GM23338 (cell line): Measurements from ENCODE around the gene WBP2. TPM values are rescaled to one million over a fixed set of nuclear protein-coding genes. Genes with fewer than 3 reads are reported as not detected.

Experiments
- ATAC-seq: fragments of 200-7000 bp; cut with Tn5 transposase; 3 replicates; pipeline ENCODE4 v1.9.1; 2020
- DNase-seq: peaks from one replicate; pipeline ENCODE4 v3.0.0-alpha.2; 2015; ENCODE audit warnings: low spot score
- H2AFZ ChIP-seq: fragments of 200-600 bp; sonication (generic); 2 replicates; pipeline ENCODE4 v1.8.0; 2016; ENCODE audit warnings: antibody characterized with exemption, mild to moderate bottlenecking, moderate library complexity
- H3F3A ChIP-seq: fragments of 200-600 bp; sonication (generic); replicated peaks from 2 replicates; pipeline ENCODE4 v1.8.0; 2017; ENCODE audit warnings: antibody characterized with exemption, mixed run types, low read depth
- H3K27ac ChIP-seq: fragments of 200-600 bp; sonication (generic); 2 replicates; pipeline ENCODE4 v1.6.1; 2016; ENCODE audit warnings: low read depth
- H3K27me3 ChIP-seq: fragments of 200-600 bp; sonication (generic); 2 replicates; pipeline ENCODE4 v1.8.0; 2016; ENCODE audit warnings: mild to moderate bottlenecking, mixed run types, moderate library complexity; ENCODE audit not compliant: insufficient read depth
- H3K36me3 ChIP-seq: fragments of 200-600 bp; sonication (generic); 2 replicates; pipeline ENCODE4 v1.8.0; 2016; ENCODE audit warnings: mild to moderate bottlenecking; ENCODE audit not compliant: insufficient read depth
- H3K4me1 ChIP-seq: fragments of 200-600 bp; sonication (generic); 2 replicates; pipeline ENCODE4 v1.8.0; 2016; ENCODE audit warnings: mild to moderate bottlenecking, moderate library complexity; ENCODE audit not compliant: insufficient read depth
- H3K4me2 ChIP-seq: fragments of 200-600 bp; sonication (generic); 2 replicates; pipeline ENCODE4 v1.7.1; 2017; ENCODE audit warnings: mixed run types
- H3K4me3 ChIP-seq: fragments of 200-600 bp; sonication (generic); 2 replicates; pipeline ENCODE4 v1.6.1; 2016; ENCODE audit warnings: mixed run types
- H3K79me2 ChIP-seq: fragments of 200-600 bp; sonication (generic); replicated peaks from 2 replicates; pipeline ENCODE4 v1.8.0; 2017; ENCODE audit warnings: mild to moderate bottlenecking; ENCODE audit not compliant: insufficient read depth
- H3K9me2 ChIP-seq: fragments of 200-600 bp; sonication (generic); 2 replicates; pipeline ENCODE4 v1.8.0; 2017; ENCODE audit not compliant: insufficient read depth
- H4K20me1 ChIP-seq: fragments of 200-600 bp; sonication (generic); replicated peaks from 2 replicates; pipeline ENCODE4 v1.8.0; 2017; ENCODE audit warnings: mild to moderate bottlenecking; ENCODE audit not compliant: insufficient read depth
- H3K27ac Mint-ChIP-seq: 2 replicates; pipeline ENCODE4 v1.8.0; 2020; ENCODE audit warnings: inconsistent platforms, mild to moderate bottlenecking, moderate library complexity, mixed read lengths
- H3K27me3 Mint-ChIP-seq: 3 replicates; pipeline ENCODE4 v1.8.0; 2022; ENCODE audit warnings: low read depth, mild to moderate bottlenecking, moderate library complexity, mixed read lengths, inconsistent platforms; ENCODE audit not compliant: insufficient read depth, poor library complexity
- H3K36me3 Mint-ChIP-seq: 3 replicates; pipeline ENCODE4 v1.8.0; 2021; ENCODE audit warnings: low read depth, mild to moderate bottlenecking, inconsistent platforms, moderate library complexity, mixed read lengths
- H3K4me1 Mint-ChIP-seq: 3 replicates; pipeline ENCODE4 v1.8.0; 2020; ENCODE audit warnings: mild to moderate bottlenecking, inconsistent platforms, mixed read lengths
- H3K4me3 Mint-ChIP-seq: 3 replicates; pipeline ENCODE4 v1.8.0; 2021; ENCODE audit warnings: moderate library complexity, mild to moderate bottlenecking, inconsistent platforms, mixed read lengths
- H3K9me3 Mint-ChIP-seq: 3 replicates; pipeline ENCODE4 v1.8.0; 2020; ENCODE audit warnings: moderate library complexity, mild to moderate bottlenecking, inconsistent platforms, mixed read lengths
- CREB1 ChIP-seq: fragments of 250-450 bp; sonication (Bioruptor Pico); IDR thresholded peaks from 2 replicates; pipeline ENCODE4 v1.5.0; 2020; ENCODE audit warnings: low read depth, mild to moderate bottlenecking, moderate library complexity
- ETS1 ChIP-seq: IDR thresholded peaks from 2 replicates; pipeline ENCODE4 v1.6.1; 2016; ENCODE audit warnings: antibody characterized with exemption
- EZH2 ChIP-seq: fragments of 200-600 bp; sonication (generic); IDR thresholded peaks from one replicate; pipeline ENCODE4 v1.8.0; 2017; ENCODE audit warnings: antibody characterized with exemption, mild to moderate bottlenecking, low read depth; ENCODE audit not compliant: unreplicated experiment
- EZH2phosphoT487 ChIP-seq: fragments of 200-600 bp; sonication (generic); IDR thresholded peaks from one replicate; pipeline ENCODE4 v1.8.1; 2018; ENCODE audit warnings: antibody characterized with exemption; ENCODE audit not compliant: unreplicated experiment
- NANOG ChIP-seq: IDR thresholded peaks from 2 replicates; pipeline ENCODE4 v1.6.1; 2016; ENCODE audit warnings: antibody characterized with exemption, borderline replicate concordance
- POLR2AphosphoS5 ChIP-seq: IDR thresholded peaks from 2 replicates; pipeline ENCODE4 v1.6.1; 2016; ENCODE audit warnings: antibody characterized with exemption, low read depth
- STAT1 ChIP-seq: IDR thresholded peaks from one replicate; pipeline ENCODE4 v1.6.1; 2016; ENCODE audit warnings: antibody characterized with exemption; ENCODE audit not compliant: unreplicated experiment
- ZNF114 ChIP-seq: fragments of 250-450 bp; sonication (Bioruptor Pico); IDR thresholded peaks from 2 replicates; pipeline ENCODE4 v1.5.0; 2020; ENCODE audit warnings: mild to moderate bottlenecking, moderate library complexity
- ZNF331 ChIP-seq: fragments of 250-450 bp; sonication (Bioruptor Pico); IDR thresholded peaks from 2 replicates; pipeline ENCODE4 v1.5.0; 2020; ENCODE audit warnings: low read depth, mild to moderate bottlenecking, moderate library complexity
- ZNF462 ChIP-seq: fragments of 250-450 bp; sonication (Bioruptor Pico); IDR thresholded peaks from 2 replicates; pipeline ENCODE4 v1.5.0; 2020; ENCODE audit warnings: mild to moderate bottlenecking, moderate library complexity
- polyA plus RNA-seq: library from polyadenylated mRNA; unstranded; fragments of >200 nt; fragmentation: Nextera tagmentation; extraction: Ambion mirVana; gene quantifications from 2 replicates; pipeline ENCODE4 v1.2.1, GENCODE V29; 2016
- total RNA-seq: library from RNA; depleted of rRNA; stranded (reverse); fragments of >200 nt; shearing (Covaris generic); gene quantifications from 2 replicates; pipeline ENCODE4 v1.2.3, GENCODE V29; 2014
- TF ChIP-seq, protein P1 (sequence below): IDR thresholded peaks from one replicate; pipeline ENCODE4 v1.6.1; 2018; ENCODE audit warnings: antibody characterized with exemption; ENCODE audit not compliant: unreplicated experiment

The WBP2 gene
- total and polyA plus RNA-seq, 2 experiments from 2014 or later, result 36.2 to 63.5 TPM

DNA sequence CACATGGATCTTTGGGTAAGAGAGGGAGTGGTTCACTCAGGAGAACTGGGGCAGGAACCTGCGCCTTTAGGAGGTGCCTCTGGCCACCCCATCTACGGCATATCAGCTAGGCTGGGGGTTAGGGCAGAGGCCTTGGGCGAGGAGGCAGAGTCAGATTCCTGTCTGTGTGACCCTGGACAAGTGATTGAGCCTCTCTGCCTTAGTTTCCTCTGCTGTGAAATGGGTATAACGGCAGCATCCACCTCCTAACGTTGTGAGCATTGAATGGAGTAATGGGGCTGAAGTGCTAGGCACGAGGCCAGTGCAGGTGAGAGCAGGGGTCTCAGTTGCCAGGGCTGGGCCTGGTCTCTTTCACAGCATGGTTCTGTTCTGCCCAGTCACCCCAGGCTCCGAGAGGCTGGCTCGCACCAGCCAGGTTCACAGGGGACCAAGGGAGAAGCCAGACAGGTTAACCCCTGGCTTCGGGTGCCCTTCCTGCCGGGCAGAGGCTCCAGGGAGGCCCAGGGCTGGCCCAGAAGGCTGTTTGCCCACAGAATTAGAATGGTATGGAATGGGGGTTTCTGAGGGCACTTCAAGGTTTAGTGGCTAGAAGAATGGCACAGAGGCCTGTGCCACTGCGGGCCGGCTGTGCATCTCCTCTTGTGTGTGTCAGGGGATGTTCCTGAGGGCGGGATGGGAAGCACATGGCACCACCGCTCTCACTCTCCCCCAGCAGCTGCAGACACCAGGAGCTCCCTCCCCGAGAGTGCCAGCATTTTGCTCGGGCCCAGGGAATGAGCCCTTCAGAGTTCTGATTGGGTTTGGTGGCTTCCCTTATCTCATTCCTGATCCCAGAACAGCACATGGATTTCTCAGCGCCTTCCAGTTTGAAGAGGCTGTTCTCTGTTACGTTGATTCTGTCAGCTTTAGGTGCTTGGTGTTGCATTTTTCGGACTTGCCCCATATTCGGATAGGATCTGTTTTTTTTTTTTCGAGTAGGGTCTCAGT lies 34.7 kb downstream of the WBP2 start:
- Mint-ChIP-seq H3K27me3 (peaks cover 4% of the 10 kb centered on the region), H3K9me3 (no peaks in the 10 kb centered on the region), H3K4me1 (no peaks in the 10 kb centered on the region), H3K4me3 (no peak overlapping the region), H3K36me3 (peaks cover 53% of the 10 kb centered on the region), H3K27ac (no peak overlapping the region)
- no peaks in the 10 kb centered on the region for H3K79me2 ChIP-seq
- ATAC-seq (no peak), DNase-seq (no peak)
- H3K4me3 ChIP-seq, result no peak overlapping the region
- no peak overlapping the region for H3K27ac ChIP-seq
- no peaks in the 10 kb centered on the region; the same call in none of the 2 replicates for H3K36me3 ChIP-seq
- H3K9me2 ChIP-seq, result no peaks in the 10 kb centered on the region
- TF ChIP-seq ZNF331 (CRISPR knock-in tag) (no peak), STAT1 (no peak), NANOG (no peak), ZNF114 (no peak), ETS1 (no peak), EZH2phosphoT487 (no peak), ZNF462 (no peak), CREB1 (CRISPR knock-in tag) (no peak), POLR2AphosphoS5 (no peak), EZH2 (no peak)
- TF ChIP-seq, protein P1, sequence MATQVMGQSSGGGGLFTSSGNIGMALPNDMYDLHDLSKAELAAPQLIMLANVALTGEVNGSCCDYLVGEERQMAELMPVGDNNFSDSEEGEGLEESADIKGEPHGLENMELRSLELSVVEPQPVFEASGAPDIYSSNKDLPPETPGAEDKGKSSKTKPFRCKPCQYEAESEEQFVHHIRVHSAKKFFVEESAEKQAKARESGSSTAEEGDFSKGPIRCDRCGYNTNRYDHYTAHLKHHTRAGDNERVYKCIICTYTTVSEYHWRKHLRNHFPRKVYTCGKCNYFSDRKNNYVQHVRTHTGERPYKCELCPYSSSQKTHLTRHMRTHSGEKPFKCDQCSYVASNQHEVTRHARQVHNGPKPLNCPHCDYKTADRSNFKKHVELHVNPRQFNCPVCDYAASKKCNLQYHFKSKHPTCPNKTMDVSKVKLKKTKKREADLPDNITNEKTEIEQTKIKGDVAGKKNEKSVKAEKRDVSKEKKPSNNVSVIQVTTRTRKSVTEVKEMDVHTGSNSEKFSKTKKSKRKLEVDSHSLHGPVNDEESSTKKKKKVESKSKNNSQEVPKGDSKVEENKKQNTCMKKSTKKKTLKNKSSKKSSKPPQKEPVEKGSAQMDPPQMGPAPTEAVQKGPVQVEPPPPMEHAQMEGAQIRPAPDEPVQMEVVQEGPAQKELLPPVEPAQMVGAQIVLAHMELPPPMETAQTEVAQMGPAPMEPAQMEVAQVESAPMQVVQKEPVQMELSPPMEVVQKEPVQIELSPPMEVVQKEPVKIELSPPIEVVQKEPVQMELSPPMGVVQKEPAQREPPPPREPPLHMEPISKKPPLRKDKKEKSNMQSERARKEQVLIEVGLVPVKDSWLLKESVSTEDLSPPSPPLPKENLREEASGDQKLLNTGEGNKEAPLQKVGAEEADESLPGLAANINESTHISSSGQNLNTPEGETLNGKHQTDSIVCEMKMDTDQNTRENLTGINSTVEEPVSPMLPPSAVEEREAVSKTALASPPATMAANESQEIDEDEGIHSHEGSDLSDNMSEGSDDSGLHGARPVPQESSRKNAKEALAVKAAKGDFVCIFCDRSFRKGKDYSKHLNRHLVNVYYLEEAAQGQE, result no peak
- no peak overlapping the region for H2AFZ ChIP-seq
- 0 out of 2 replicates have a peak, but pooled peaks cover 4% of the 10 kb centered on the region for H3F3A ChIP-seq
- no peaks in the 10 kb centered on the region for H3K4me1 ChIP-seq
- H4K20me1 ChIP-seq, result no peaks in the 10 kb centered on the region; the same call in 1 of the 2 replicates
- H3K27me3 ChIP-seq, result no peaks in the 10 kb centered on the region
- H3K4me2 ChIP-seq, result no peak overlapping the region
